ENCODE measurements around the gene SEC14L1. TPM values are rescaled to one million over a fixed set of nuclear protein-coding genes. Genes with fewer than 3 reads are reported as not detected.

Gene SEC14L1
- total RNA-seq, 1 experiment from 2014 or later: 58.6 TPM

GRCh38 chr17:77109159-77109759 lies 31.5 kb upstream of the SEC14L1 start:
- H3K79me1 ChIP-seq (ENCODE audit: insufficient read depth, low read depth, low read length, poor library complexity, severe bottlenecking): no peaks in the 10 kb centered on the region
- TF ChIP-seq, protein P1, sequence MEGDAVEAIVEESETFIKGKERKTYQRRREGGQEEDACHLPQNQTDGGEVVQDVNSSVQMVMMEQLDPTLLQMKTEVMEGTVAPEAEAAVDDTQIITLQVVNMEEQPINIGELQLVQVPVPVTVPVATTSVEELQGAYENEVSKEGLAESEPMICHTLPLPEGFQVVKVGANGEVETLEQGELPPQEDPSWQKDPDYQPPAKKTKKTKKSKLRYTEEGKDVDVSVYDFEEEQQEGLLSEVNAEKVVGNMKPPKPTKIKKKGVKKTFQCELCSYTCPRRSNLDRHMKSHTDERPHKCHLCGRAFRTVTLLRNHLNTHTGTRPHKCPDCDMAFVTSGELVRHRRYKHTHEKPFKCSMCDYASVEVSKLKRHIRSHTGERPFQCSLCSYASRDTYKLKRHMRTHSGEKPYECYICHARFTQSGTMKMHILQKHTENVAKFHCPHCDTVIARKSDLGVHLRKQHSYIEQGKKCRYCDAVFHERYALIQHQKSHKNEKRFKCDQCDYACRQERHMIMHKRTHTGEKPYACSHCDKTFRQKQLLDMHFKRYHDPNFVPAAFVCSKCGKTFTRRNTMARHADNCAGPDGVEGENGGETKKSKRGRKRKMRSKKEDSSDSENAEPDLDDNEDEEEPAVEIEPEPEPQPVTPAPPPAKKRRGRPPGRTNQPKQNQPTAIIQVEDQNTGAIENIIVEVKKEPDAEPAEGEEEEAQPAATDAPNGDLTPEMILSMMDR (conservative IDR thresholded peaks at IDR 0.05): no peak
- H3K18ac ChIP-seq (ENCODE audit: insufficient read length, low read depth, low read length): no peak overlapping the region
- DNase-seq: no peak
- H3K4me2 ChIP-seq (ENCODE audit: insufficient read depth, insufficient read length, low read length): no peak overlapping the region
- H3K79me2 ChIP-seq (ENCODE audit: insufficient read depth, low read length): no peaks in the 10 kb centered on the region
- no peaks in the 10 kb centered on the region for H4K20me1 ChIP-seq (ENCODE audit: control insufficient read depth, insufficient read depth, insufficient read length)
- no peak overlapping the region for H4K8ac ChIP-seq (replicated peaks; ENCODE audit: insufficient read length, low read depth, low read length)
- H3K9ac ChIP-seq (ENCODE audit: extremely low read depth, insufficient read length, low read length): no peak overlapping the region
- H3K27me3 Mint-ChIP-seq (ENCODE audit: low read depth): no peaks in the 10 kb centered on the region
- H2BK12ac ChIP-seq (ENCODE audit: insufficient read length, low read depth, low read length): no peak overlapping the region
- H3K56ac ChIP-seq (ENCODE audit: insufficient read length, low read depth, low read length): no peak overlapping the region
- H3K27me3 ChIP-seq (ENCODE audit: insufficient read depth, low read length): no peaks in the 10 kb centered on the region
- no peak overlapping the region for H2AK5ac ChIP-seq (ENCODE audit: insufficient read length, low read length)
- H3K4me1 Mint-ChIP-seq: peaks cover 32 to 34% of the 10 kb centered on the region in 2 experiments
- H2BK5ac ChIP-seq (ENCODE audit: insufficient read length, low read length): no peak overlapping the region
- no peak overlapping the region for H3T11ph ChIP-seq (ENCODE audit: low read length)
- H3K36me3 Mint-ChIP-seq (ENCODE audit: insufficient read depth in 1 of 3, low read depth in 3 of 3): no peaks in the 10 kb centered on the region; a peak in 1 of 7 replicates
- no peaks in the 10 kb centered on the region for H3K23me2 ChIP-seq (ENCODE audit: insufficient read length, low read depth, low read length, poor library complexity, severe bottlenecking)
- H3K4me3 Mint-ChIP-seq: 0 out of 5 replicates have a peak overlapping the region, but pooled peaks of 1 of the 2 experiments have one; percentile 40
- no peaks in the 10 kb centered on the region for H3K9me3 ChIP-seq (ENCODE audit: control insufficient read depth, low read depth, low read length)
- no peak overlapping the region for H2BK15ac ChIP-seq (ENCODE audit: low read depth, low read length)
- no peak overlapping the region for H3K4ac ChIP-seq (ENCODE audit: low read depth, low read length)
- peak overlapping the region; percentile 22 to 56 (median 44); a peak in 4 of 7 replicates for H3K27ac Mint-ChIP-seq
- no peak overlapping the region for H4K5ac ChIP-seq (ENCODE audit: insufficient read length, low read depth, low read length)
- no peaks in the 10 kb centered on the region; the same call in 1 of the 2 replicates for H3K4me1 ChIP-seq (ENCODE audit: insufficient read depth, low read length)
- H3K27ac ChIP-seq (ENCODE audit: insufficient read length, low read depth, low read length): peak overlapping the region; percentile 79
- no peak overlapping the region for H2BK120ac ChIP-seq (ENCODE audit: low read depth, low read length, poor library complexity, severe bottlenecking)
- no peak overlapping the region for H3K14ac ChIP-seq (ENCODE audit: insufficient read depth, low read length)
- H4K91ac ChIP-seq (ENCODE audit: insufficient read length, low read depth, low read length): no peak overlapping the region
- no peak overlapping the region for H2BK20ac ChIP-seq (ENCODE audit: low read depth, low read length, poor library complexity, severe bottlenecking)
- no peaks in the 10 kb centered on the region; a peak in 2 of 5 replicates for H3K9me3 Mint-ChIP-seq
- no peak overlapping the region for H3K23ac ChIP-seq (ENCODE audit: insufficient read length, low read depth, low read length)
- WGBS (ENCODE audit: extremely low coverage, insufficient read length, low lambda C conversion rate): no CpG with 5 or more reads among the region's 6 CpGs
- no peak overlapping the region for H2AFZ ChIP-seq (ENCODE audit: low read length)
